Measurements from ENCODE around the gene CCDC197.

Gene CCDC197

GRCh38 chr14:93962701-93963601 lies 34.1 kb upstream of the CCDC197 start:
- DNase-seq = no peak

- no peak for DNase-seq
These were observed 33.4 kb upstream of the CCDC197 start for GRCh38 chr14:93963692-93964091.

- DNase-seq = no peak
These were observed 32.8 kb upstream of the CCDC197 start for GRCh38 chr14:93964281-93964680.

GRCh38 chr14:93964820-93965286 lies 32.2 kb upstream of the CCDC197 start:
- DNase-seq = no peak

GRCh38 chr14:93965287-93965821 lies 31.7 kb upstream of the CCDC197 start:
- no peak for DNase-seq

- no peak for DNase-seq
These were observed 31.1 kb upstream of the CCDC197 start for GRCh38 chr14:93965946-93966474.

- no peak for DNase-seq
These were observed 29.4 kb upstream of the CCDC197 start for GRCh38 chr14:93967637-93968250.

GRCh38 chr14:93969082-93969828 lies 27.8 kb upstream of the CCDC197 start:
- no peak for DNase-seq

GRCh38 chr14:93970585-93970964 lies 26.5 kb upstream of the CCDC197 start:
- no peak for DNase-seq

GRCh38 chr14:93970965-93971634 lies 26.0 kb upstream of the CCDC197 start:
- peak; percentile 14 for DNase-seq

GRCh38 chr14:93971635-93972027 lies 25.5 kb upstream of the CCDC197 start:
- DNase-seq = no peak

- no peak for DNase-seq
These were observed 24.4 kb upstream of the CCDC197 start for GRCh38 chr14:93972618-93973205.

GRCh38 chr14:93973607-93974006 lies 23.5 kb upstream of the CCDC197 start:
- DNase-seq = no peak

GRCh38 chr14:93974299-93974698 lies 22.8 kb upstream of the CCDC197 start:
- no peak for DNase-seq

GRCh38 chr14:93974833-93975232 lies 22.3 kb upstream of the CCDC197 start:
- peak; percentile 24 for DNase-seq

- DNase-seq = no peak
These were observed 21.2 kb upstream of the CCDC197 start for GRCh38 chr14:93975791-93976476.

- no peak for DNase-seq
These were observed 20.5 kb upstream of the CCDC197 start, which contains the start of gene ASB2 for GRCh38 chr14:93976477-93977057. TSS of gene ASB2 (minus strand) at chr14:93976570. CDS start at chr14:93964539, 12,031 bp downstream.

- no peak for DNase-seq
These were observed 19.9 kb upstream of the CCDC197 start for GRCh38 chr14:93977171-93977570.

GRCh38 chr14:93977790-93978581 lies 19.1 kb upstream of the CCDC197 start:
- no peak for DNase-seq

- no peak for DNase-seq
These were observed 18.4 kb upstream of the CCDC197 start for GRCh38 chr14:93978735-93979134.
